IMR-90 (cell line): ENCODE data around the gene NUP205.

Experiments
- MAFK ChIP-seq: IDR thresholded peaks from 2 replicates; pipeline ENCODE4 v1.6.1; 2012; ENCODE audit warnings: low read depth, low read length, improper control_type of control experiment
- POLR2A ChIP-seq: IDR thresholded peaks from 2 replicates; pipeline ENCODE4 v1.6.1; 2012; ENCODE audit warnings: mild to moderate bottlenecking, low read depth, low read length
- RAD21 ChIP-seq: IDR thresholded peaks from 2 replicates; pipeline ENCODE4 v1.6.1; 2012; ENCODE audit warnings: low read length, improper control_type of control experiment
- TF ChIP-seq, protein P1 (sequence below): conservative IDR thresholded peaks from 2 replicates; pipeline ENCODE4 v1.5.1; 2012; ENCODE audit warnings: mild to moderate bottlenecking, low read depth, low read length, improper control_type of control experiment
- TF ChIP-seq, protein P2 (sequence below): fragments of 150-350 bp; IDR thresholded peaks from 2 replicates; pipeline ENCODE4 v1.6.1; 2016; ENCODE audit warnings: low read depth, mild to moderate bottlenecking, low read length, moderate library complexity, borderline replicate concordance

GRCh38 chr7:135644154-135644553 lies 86.4 kb downstream of the NUP205 start:
- TF ChIP-seq, protein P1, sequence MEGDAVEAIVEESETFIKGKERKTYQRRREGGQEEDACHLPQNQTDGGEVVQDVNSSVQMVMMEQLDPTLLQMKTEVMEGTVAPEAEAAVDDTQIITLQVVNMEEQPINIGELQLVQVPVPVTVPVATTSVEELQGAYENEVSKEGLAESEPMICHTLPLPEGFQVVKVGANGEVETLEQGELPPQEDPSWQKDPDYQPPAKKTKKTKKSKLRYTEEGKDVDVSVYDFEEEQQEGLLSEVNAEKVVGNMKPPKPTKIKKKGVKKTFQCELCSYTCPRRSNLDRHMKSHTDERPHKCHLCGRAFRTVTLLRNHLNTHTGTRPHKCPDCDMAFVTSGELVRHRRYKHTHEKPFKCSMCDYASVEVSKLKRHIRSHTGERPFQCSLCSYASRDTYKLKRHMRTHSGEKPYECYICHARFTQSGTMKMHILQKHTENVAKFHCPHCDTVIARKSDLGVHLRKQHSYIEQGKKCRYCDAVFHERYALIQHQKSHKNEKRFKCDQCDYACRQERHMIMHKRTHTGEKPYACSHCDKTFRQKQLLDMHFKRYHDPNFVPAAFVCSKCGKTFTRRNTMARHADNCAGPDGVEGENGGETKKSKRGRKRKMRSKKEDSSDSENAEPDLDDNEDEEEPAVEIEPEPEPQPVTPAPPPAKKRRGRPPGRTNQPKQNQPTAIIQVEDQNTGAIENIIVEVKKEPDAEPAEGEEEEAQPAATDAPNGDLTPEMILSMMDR = no peak
- TF ChIP-seq RAD21 (no peak), MAFK (no peak), POLR2A (no peak)
- TF ChIP-seq, protein P2, sequence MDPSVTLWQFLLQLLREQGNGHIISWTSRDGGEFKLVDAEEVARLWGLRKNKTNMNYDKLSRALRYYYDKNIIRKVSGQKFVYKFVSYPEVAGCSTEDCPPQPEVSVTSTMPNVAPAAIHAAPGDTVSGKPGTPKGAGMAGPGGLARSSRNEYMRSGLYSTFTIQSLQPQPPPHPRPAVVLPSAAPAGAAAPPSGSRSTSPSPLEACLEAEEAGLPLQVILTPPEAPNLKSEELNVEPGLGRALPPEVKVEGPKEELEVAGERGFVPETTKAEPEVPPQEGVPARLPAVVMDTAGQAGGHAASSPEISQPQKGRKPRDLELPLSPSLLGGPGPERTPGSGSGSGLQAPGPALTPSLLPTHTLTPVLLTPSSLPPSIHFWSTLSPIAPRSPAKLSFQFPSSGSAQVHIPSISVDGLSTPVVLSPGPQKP = no peak
